Stimulated activated CD4-positive, alpha-beta T cell treated with anti-CD3 and anti-CD28 coated beads, TNF-alpha, amount 100 ng/mL, for 4 hours (primary cell): ENCODE results near the gene MFAP1.

ENCODE experiments used
- DNase-seq, 3 experiments: peaks; one replicate each; pipeline ENCODE4 v3.0.0-alpha.2; 2020; ENCODE audit warnings: low read depth in 3 of 3

The MFAP1 gene

DNA sequence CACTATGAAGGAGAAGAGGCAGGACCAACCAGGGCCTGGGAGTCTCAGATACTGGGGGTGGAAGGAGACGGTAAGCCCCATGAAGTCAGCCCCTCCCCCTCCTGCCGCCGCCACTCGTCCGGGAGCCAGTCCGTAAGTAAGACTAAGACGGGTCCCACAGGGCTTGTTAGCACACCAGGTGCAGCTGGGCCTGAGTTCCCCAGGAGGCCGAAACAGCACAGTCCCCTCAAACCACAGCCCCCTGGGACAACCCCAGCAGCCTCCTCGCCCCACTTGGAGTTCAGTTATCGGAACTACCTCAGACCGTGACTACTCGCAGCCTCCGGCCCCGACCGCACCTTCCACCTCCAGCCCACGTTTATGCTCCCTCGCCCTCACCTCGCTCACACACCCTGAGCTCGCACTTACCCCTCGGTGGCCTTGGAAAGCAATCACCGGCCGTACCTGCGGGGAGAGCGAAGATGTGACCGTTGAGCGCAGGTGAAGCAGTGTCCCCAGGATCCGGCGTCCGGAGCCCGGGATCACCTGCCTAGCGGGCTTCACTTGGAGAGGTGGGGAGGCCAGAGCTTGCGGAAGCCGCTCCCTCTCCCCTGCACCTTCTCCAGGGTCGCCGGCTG is 48.3 kb downstream of the MFAP1 start:
- DNase-seq: no peak

DNA sequence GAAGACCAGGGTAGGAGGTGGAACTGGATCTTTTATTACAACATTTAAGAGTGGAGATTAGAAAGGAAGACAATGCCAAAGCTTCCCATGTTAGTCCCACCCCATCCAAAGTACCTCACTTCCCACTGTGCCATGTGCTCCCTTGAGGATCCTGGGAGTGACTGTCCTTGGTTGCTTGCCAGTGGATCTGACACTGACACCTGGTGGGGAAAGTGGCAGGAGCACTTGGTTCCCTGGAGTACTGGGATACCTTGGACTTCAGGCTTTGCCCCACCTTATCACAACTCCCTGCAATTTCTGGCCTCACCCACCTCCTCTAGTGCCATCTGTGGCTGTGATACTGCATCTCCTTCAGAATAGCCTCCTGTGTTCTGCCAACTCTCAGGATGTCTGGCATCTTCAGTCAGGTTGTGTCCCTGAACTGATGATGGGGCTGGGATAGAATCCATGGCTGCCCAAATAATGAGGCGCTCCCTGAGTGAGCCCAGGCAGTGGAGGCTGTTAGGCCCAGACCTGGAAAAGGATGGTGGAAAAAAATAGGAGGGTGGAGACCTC is 49.0 kb downstream of the MFAP1 start:
- no peak for DNase-seq

DNA sequence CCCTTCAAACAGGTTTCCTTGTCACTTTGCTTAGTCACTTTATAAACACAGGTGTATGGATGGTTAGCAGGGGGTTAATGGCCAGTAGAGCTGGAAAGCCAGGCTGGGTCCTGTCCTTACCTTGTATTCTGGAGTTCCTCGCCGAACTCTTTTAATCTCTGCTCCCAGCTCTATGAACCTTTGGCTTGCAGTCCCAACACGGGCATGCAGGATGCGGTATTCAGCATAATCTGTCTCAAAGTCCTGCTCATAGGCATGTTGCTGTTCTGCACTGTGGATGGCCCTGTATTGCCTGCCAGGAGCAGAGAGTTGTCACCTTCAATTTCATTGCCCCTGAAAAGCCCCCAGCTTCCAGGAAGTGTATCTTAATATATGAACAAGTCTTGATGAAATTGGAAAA is 50.4 kb downstream of the MFAP1 start:
- DNase-seq: no peak

DNA sequence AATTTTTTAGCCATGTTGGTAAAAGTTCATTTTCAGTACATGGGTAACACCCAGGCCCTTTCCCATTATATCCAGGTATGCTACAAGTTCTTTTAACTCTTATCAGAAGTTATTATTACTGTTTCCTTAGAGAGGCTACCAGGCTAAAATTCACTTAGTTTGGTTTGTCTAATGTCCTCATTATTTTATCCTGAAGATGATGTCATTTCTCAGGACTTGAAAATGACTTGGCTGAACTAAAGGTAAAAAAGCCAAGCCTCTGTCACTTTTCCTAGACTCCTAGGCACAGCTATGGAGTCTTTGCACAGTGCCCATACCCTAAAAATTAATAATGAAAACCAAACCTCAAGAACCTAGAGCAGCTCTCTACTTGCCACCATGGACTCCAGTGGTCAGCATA is 51.9 kb downstream of the MFAP1 start:
- no peak for DNase-seq

DNA sequence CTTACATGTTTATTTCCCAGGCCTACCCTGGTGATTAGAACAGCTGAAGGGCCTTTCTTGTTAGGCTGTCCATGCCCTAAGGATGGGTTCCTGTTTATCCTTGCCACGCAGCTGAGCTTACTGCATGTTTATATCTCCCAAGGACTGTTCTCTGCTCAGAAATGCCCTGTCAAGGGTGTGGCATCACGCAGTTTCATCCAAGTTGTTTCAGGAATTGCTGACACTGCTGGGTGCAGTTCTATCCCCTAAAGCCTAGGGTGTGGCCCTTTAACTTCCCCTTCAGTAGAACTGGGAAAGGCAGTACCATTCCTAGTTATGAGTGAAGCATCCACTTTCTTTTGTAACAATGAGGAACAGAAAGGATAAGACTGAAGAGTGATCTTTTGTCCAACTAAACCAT is 52.7 kb downstream of the MFAP1 start:
- no peak for DNase-seq

DNA sequence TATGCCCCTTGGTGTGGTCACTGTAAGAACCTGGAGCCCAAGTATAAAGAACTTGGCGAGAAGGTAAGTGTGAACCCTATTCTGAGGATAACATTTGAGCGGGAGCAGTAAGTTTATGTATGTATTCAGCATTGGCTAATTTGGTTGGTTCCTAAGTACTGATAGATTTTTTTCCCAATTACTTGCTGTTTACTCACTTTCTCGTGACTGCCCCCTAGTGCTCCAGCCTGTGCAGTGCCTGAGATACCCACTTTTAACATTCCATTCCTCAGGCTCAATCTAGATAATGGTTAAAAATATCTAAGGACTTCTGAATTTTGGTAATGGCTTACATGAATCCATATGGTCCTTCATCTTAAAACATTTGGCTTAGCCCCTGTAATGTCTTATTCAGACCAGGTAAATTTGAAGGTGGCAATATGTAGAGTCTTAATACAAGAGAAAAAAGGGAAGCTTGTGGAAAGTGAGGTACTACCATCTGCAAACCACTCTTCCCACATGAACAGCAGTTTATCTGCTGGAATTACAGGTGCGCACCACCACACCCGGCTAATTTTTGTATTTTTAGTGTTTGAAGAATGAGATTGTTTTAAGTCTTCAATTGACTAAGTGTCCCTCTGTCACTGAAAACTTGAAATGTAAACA is 54.8 kb downstream of the MFAP1 start:
- peak in 1 of 3 experiments; percentile 37 for DNase-seq

DNA sequence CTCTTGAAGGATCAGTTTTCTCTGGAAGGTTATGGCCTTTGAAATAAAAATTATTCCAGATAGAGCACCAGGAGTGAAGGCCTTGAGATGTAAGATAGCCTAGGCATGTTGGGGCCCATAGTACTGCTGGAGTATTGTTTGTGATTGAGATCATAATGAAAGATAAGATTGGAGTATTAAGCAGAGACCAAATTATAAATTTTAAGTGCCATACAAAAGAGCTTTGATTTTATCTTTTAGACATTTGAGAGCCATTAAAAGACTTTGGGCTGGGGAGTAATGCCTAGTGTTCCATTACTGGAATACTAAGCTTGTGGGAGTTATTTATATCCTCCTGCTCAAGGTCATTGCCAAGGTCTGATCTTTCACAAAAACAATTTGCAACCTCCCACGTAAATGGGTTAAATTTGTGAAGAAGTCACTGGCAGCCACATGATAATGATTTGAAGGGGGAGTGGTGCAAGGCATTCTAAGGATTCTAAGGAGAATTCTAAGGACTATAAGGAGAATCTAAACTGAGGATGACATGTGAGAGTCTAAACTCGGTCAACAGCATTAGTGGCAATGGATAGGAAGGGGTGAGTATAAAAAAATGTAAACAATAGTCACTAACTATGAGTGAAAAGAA is 60.6 kb downstream of the MFAP1 start:
- DNase-seq: no peak

DNA sequence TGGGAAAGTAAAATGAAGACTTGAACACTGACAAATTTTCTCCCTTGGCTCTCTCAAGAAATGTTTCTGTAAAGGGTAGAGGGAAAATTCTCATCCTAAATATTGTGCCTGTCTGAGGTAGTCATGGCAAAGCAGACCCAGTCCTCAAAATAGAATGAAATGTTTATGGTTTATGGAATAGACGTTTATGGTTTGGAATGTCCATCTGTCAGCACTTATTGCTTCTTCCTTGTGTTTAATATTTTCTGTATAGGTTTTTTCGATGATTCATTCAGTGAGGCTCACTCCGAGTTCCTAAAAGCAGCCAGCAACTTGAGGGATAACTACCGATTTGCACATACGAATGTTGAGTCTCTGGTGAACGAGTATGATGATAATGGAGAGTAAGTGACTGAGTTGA is 61.7 kb downstream of the MFAP1 start:
- no peak for DNase-seq
